ENCODE results near the gene ZMYM2. TPM values are rescaled to one million over a fixed set of nuclear protein-coding genes. Genes with fewer than 3 reads are reported as not detected.

ZMYM2 gene
- total RNA-seq, 1 experiment from 2014 or later: 87.1 TPM

- POLR2A ChIA-PET (ENCODE audit: low non-redundant PET): no interaction called here
- H3K27me3 ChIP-seq (replicated peaks; ENCODE audit: insufficient read depth, low read depth, low read length, poor library complexity): no peaks in the 10 kb centered on the region
- H3K36me3 ChIP-seq (ENCODE audit: insufficient read depth, low read length, poor library complexity, severe bottlenecking): peaks cover 17% of the 10 kb centered on the region
- no peak for TF ChIP-seq CTCF (conservative IDR thresholded peaks at IDR 0.05; ENCODE audit: low read depth, low read length)
- no peak for TF ChIP-seq EZH2 (IDR thresholded peaks at IDR 0.05; ENCODE audit: borderline replicate concordance, low read depth, low read length, poor library complexity, severe bottlenecking)
- H3K9me3 ChIP-seq (ENCODE audit: low read depth, low read length, poor library complexity, severe bottlenecking): no peaks in the 10 kb centered on the region
- no peak overlapping the region for H3K27ac ChIP-seq (ENCODE audit: low read depth, low read length, poor library complexity, severe bottlenecking)
- CTCF ChIA-PET: no interaction called here
- no peak overlapping the region for H3K4me3 ChIP-seq (ENCODE audit: low read depth, low read length, poor library complexity, severe bottlenecking)
- no peaks in the 10 kb centered on the region for H3K4me1 ChIP-seq (ENCODE audit: insufficient read depth, low read length, poor library complexity, severe bottlenecking)
- no TSS peak for BruUV-seq (replicated peaks)
- intact Hi-C loops (cut with micrococcal nuclease; ENCODE audit: unreplicated experiment): no loop called here
- no peak for DNase-seq (ENCODE audit: low spot score)
Observed at GRCh38 chr13:20053016-20053415, 94.5 kb downstream of the ZMYM2 start.

DNA sequence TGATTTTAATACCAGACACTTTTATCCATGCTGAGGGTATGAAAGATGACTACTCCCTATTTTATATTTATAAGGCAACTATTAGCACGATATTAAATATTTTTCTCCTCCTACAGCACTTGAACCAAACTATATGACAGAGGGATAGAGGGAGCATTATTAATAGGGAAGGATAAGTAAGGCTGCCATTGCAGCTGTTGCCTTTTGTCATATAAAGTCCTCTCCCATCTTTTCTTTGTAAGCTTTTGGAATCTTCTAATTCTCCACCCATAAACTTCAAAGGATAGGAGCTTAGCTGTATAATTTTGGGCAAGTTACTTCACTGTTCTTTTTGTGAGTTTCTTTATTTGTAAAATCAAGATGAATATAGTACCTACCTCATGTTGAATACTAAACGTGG is 95.4 kb downstream of the ZMYM2 start:
- POLR2A ChIA-PET (ENCODE audit: low non-redundant PET): no interaction called here
- intact Hi-C loops (cut with micrococcal nuclease; ENCODE audit: unreplicated experiment): no loop called here

DNA sequence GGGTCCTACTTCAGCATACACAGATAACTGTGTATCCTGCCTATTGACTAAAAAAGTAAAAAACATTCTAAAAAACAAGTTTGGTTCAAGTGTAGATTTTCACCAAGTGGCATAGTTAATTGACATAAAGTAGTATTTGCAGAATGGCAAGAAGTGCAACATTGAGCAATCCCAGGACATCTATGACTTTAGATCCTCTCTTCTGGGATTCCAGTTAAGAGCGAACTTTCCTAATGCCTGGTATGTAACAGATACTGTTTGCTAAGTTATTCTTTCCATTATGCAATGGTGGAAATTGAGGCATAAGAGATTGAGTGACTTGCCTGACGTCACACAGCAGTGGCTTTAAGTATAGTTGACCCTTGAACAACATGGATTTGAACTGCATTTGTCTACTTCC is 96.1 kb downstream of the ZMYM2 start:
- H3K36me3 ChIP-seq (ENCODE audit: insufficient read depth, low read length, poor library complexity, severe bottlenecking): peaks cover 31% of the 10 kb centered on the region

More for the DNA sequence above, 95.4 kb downstream of the ZMYM2 start:
- no peaks in the 10 kb centered on the region for H3K4me1 ChIP-seq (ENCODE audit: insufficient read depth, low read length, poor library complexity, severe bottlenecking)
- BruUV-seq (replicated peaks): no TSS peak
- no peak overlapping the region for H3K27ac ChIP-seq (ENCODE audit: low read depth, low read length, poor library complexity, severe bottlenecking)
- no peak overlapping the region for H3K4me3 ChIP-seq (ENCODE audit: low read depth, low read length, poor library complexity, severe bottlenecking)
- CTCF ChIA-PET: no interaction called here
- H3K36me3 ChIP-seq (ENCODE audit: insufficient read depth, low read length, poor library complexity, severe bottlenecking): peaks cover 25% of the 10 kb centered on the region
- DNase-seq (ENCODE audit: low spot score): no peak
- no peaks in the 10 kb centered on the region for H3K9me3 ChIP-seq (ENCODE audit: low read depth, low read length, poor library complexity, severe bottlenecking)
- H3K27me3 ChIP-seq (replicated peaks; ENCODE audit: insufficient read depth, low read depth, low read length, poor library complexity): no peaks in the 10 kb centered on the region
- TF ChIP-seq CTCF (conservative IDR thresholded peaks at IDR 0.05; ENCODE audit: low read depth, low read length) (no peak), EZH2 (IDR thresholded peaks at IDR 0.05; ENCODE audit: borderline replicate concordance, low read depth, low read length, poor library complexity, severe bottlenecking) (no peak)

More for the DNA sequence above, 96.1 kb downstream of the ZMYM2 start:
- Histone ChIP-seq H3K4me1 (ENCODE audit: insufficient read depth, low read length, poor library complexity, severe bottlenecking) (no peaks in the 10 kb centered on the region), H3K27me3 (replicated peaks; ENCODE audit: insufficient read depth, low read depth, low read length, poor library complexity) (no peaks in the 10 kb centered on the region), H3K9me3 (ENCODE audit: low read depth, low read length, poor library complexity, severe bottlenecking) (no peaks in the 10 kb centered on the region), H3K27ac (ENCODE audit: low read depth, low read length, poor library complexity, severe bottlenecking) (no peak overlapping the region), H3K4me3 (ENCODE audit: low read depth, low read length, poor library complexity, severe bottlenecking) (no peak overlapping the region)
- no peak for DNase-seq (ENCODE audit: low spot score)
- intact Hi-C loops (cut with micrococcal nuclease; ENCODE audit: unreplicated experiment): no loop called here
- no peak for TF ChIP-seq EZH2 (IDR thresholded peaks at IDR 0.05; ENCODE audit: borderline replicate concordance, low read depth, low read length, poor library complexity, severe bottlenecking)
- no peak for TF ChIP-seq CTCF (conservative IDR thresholded peaks at IDR 0.05; ENCODE audit: low read depth, low read length)
- CTCF ChIA-PET: no interaction called here
- BruUV-seq (replicated peaks): no TSS peak
- POLR2A ChIA-PET (ENCODE audit: low non-redundant PET): no interaction called here

Data from A673 (cell line).